Ovary (tissue), 3 donors: ENCODE results near the gene HS6ST2.

ENCODE experiments used
- POLR2A ChIP-seq: fragments of 450-650 bp; IDR thresholded peaks from one replicate; pipeline ENCODE4 v1.6.1; 2017; ENCODE audit warnings: antibody characterized with exemption, mild to moderate bottlenecking, moderate library complexity
- TF ChIP-seq, protein P1 (sequence below), 3 donors: fragments of 450-650 bp in 2 of 3; fragments of 200-600 bp in 1 of 3; IDR thresholded peaks; one replicate each; pipeline versions ENCODE4 v1.5.1 to v1.8.0; 2016 to 2022; ENCODE audit warnings: antibody characterized with exemption in 3 of 3, mild to moderate bottlenecking in 1 of 3
- donor health status: DM: no; HTN: no; CAD: no.

GRCh38 chrX:132848296-132848970, 110.0 kb downstream of the HS6ST2 start:
- TF ChIP-seq, protein P1, sequence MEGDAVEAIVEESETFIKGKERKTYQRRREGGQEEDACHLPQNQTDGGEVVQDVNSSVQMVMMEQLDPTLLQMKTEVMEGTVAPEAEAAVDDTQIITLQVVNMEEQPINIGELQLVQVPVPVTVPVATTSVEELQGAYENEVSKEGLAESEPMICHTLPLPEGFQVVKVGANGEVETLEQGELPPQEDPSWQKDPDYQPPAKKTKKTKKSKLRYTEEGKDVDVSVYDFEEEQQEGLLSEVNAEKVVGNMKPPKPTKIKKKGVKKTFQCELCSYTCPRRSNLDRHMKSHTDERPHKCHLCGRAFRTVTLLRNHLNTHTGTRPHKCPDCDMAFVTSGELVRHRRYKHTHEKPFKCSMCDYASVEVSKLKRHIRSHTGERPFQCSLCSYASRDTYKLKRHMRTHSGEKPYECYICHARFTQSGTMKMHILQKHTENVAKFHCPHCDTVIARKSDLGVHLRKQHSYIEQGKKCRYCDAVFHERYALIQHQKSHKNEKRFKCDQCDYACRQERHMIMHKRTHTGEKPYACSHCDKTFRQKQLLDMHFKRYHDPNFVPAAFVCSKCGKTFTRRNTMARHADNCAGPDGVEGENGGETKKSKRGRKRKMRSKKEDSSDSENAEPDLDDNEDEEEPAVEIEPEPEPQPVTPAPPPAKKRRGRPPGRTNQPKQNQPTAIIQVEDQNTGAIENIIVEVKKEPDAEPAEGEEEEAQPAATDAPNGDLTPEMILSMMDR (IDR thresholded peaks at IDR 0.05): no peak
- TF ChIP-seq POLR2A: no peak
